Dermis lymphatic vessel endothelial cell (primary cell): ENCODE results near the gene CENPL. TPM values are rescaled to one million over a fixed set of nuclear protein-coding genes. Genes with fewer than 3 reads are reported as not detected.

ENCODE experiments used
- total RNA-seq: library from RNA; depleted of rRNA; stranded (reverse); fragments of >200 nt; gene quantifications from 2 replicates; pipeline ENCODE4 v1.2.1, GENCODE V29; 2014

CENPL gene, protein sequence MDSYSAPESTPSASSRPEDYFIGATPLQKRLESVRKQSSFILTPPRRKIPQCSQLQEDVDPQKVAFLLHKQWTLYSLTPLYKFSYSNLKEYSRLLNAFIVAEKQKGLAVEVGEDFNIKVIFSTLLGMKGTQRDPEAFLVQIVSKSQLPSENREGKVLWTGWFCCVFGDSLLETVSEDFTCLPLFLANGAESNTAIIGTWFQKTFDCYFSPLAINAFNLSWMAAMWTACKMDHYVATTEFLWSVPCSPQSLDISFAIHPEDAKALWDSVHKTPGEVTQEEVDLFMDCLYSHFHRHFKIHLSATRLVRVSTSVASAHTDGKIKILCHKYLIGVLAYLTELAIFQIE
- 4.7 and 5.3 TPM in 2 replicates for total RNA-seq

DNA sequence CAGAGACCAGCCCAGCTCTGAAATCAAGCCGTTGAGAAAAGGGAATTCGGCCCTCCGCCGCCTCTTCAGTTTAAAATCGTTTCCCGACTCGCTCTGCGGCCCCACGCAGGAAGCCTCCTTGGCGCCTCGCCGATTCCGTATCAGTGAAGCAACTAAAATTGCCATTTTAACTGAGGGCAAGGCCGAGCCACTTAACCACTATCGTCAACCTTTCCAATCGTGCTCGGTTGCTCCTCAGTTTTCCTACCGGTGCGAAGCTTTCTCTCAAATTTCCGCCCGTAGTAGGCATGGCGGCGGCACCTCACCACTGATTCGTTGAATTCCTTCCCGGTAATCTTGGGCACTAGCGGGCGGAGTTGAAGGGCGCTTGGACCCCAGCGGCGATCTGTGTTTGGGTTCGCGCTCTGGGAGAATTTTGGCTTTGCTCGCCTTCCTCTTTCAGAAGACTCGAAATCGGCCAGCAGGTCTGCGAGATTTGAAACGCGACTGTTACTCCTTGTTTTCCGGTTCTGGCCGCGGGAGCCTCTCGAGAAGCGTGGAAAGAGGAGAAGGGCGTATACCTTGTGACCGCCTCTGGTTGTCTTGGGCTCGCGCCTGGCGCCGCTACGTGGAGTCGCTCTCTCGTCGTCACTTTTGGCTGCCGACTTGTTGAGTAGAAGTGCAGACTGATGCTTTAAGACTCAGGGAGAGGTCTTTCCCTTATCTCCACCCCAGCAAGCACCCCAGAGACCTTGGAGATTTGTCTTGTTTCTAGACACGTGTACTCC lies at the start of gene CENPL, which contains the start of gene DARS2:
TSS of gene CENPL (minus strand) at position 569 of the 767 bp plus-strand sequence. CDS start 13,584 bp downstream, outside the sequence.
TSS of gene DARS2 (plus strand) at position 359 of the 767 bp plus-strand sequence. CDS start 557 bp downstream, outside the sequence.

DNA sequence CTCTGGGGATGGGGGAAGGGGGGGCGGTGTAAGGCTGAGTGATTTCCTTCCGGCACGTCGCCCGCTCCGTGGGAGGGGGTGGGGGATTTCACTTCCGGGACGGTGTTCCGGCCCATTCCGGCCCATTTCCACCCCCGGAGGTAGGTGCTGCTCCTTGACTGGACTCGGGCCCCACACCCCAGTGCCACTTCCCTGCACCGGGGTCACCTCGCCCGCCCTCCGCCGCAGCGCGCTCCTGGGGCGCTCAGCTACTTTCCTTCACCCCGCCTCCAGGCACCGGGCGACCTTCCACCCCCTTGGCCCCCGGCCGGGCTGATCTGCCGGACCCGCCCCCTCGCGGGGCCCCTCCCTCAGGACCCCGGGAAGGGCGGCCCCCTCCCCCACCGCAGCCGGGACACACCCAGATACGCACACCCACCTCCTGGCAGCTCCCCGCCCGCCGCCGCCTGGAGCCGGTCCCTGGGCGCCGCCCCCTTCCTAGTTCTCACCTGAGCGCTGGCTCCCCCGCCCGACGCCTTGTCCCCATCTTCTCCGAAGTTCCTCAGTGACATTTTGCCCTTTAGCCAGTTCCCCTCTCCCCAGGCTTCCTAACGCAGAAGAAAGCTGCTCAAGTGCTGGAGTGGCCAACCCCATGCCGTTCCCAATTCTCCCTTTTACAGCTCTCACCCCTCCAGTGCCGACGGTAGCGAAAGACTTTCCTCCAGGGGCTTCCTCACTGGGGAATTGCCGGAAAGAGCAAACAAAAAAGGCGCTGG lies 43.8 kb upstream of the CENPL start, which contains the start of gene ZBTB37:
TSS of gene ZBTB37 (plus strand) at position 115 of the 755 bp plus-strand sequence. CDS start 1,846 bp downstream, outside the sequence.

DNA sequence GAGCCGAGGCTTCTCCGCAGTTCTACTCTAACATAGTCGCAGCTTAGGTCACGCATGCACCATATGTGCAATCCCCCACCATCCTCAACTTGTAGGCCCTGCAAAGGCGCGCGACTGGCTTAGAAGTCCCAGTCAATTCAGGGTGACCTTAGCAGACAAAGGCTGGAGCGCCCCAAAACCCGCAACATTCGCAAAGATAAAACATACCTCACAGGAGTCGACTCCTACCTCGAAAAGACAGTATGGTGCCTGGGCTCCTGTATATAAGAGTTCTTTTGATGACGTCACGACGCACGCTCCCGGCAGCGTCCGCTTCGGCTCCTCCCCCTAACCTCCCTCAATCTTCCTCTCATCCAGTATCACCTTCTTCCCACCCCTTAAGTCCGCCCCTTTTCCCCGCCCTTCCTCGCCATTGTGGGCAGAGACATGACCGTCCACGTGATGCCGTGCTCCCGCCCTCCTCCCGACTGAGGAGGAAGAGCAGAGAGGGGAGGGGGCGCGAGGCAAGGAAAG lies 43.1 kb upstream of the CENPL start, which contains the start of gene GAS5:
TSS of gene GAS5 (minus strand) at position 237 of the 513 bp plus-strand sequence.

Other genes starting within 250 kb of the CENPL start
- gene SLC9C2, start 221.8 kb downstream of the CENPL start, total RNA-seq, result not detected in 2 replicates
- not detected in 2 replicates for gene TEX50, start 189.5 kb downstream of the CENPL start, total RNA-seq
- under 0.01 TPM in 1 of 2 replicates, not detected in the other for gene ANKRD45, start 155.0 kb downstream of the CENPL start, total RNA-seq
- gene KLHL20, start 109.9 kb downstream of the CENPL start, total RNA-seq, result 40.1 and 44.3 TPM in 2 replicates
- 9.1 and 10.5 TPM in 2 replicates for gene DARS2, start 210 bp downstream of the CENPL start, total RNA-seq
- gene GAS5, start 43.1 kb upstream of the CENPL start, total RNA-seq, result 542 and 586 TPM in 2 replicates
- 4.9 and 5.2 TPM in 2 replicates for gene ZBTB37, start 43.5 kb upstream of the CENPL start, total RNA-seq
- gene SERPINC1, start 92.4 kb upstream of the CENPL start, total RNA-seq, result 0.22 TPM in 1 of 2 replicates, not detected in the other
- gene RC3H1, start 197.5 kb upstream of the CENPL start, total RNA-seq, result 14.7 and 17.1 TPM in 2 replicates